ENCODE results near the gene TRIO. TPM values are rescaled to one million over a fixed set of nuclear protein-coding genes. Genes with fewer than 3 reads are reported as not detected.

The TRIO gene
- total and polyA plus RNA-seq, 2 experiments from 2014 or later: 18.5 to 78.2 TPM

DNA sequence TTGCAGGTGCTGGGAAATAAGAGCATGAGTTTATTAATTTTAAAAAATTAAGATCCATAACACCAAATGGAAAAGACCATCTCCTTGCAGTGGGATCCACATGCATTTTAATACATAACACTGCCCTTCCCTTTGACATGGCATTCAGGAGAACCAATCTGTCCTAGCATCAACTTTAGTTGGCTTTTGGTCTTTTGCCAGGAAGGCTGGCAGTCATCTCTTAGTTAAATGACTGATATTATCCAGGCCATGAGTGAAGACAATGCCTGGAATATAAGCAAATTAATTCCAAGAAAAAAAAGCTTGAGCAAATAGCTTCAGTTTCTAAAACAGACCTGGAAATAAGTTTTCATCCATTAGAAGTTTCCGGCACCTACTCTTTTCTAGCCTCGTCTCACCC, 383.4 kb downstream of the TRIO start:
- Histone ChIP-seq H3K4me2 (no peak overlapping the region), H2AFZ (no peak overlapping the region), H3K9me3 (ENCODE audit: low read depth) (no peaks in the 10 kb centered on the region), H3K4me3 (no peak overlapping the region), H3K27me3 (no peaks in the 10 kb centered on the region), H3K27ac (no peak overlapping the region), H3K36me3 (replicated peaks; ENCODE audit: insufficient read depth, low read depth) (no peaks in the 10 kb centered on the region), H3K9me2 (replicated peaks; ENCODE audit: insufficient read depth) (no peaks in the 10 kb centered on the region), H3K79me2 (no peaks in the 10 kb centered on the region), H3K4me1 (ENCODE audit: insufficient read depth) (no peaks in the 10 kb centered on the region), H4K20me1 (ENCODE audit: insufficient read depth, poor library complexity, severe bottlenecking) (no peaks in the 10 kb centered on the region)
- DNase-seq (ENCODE audit: low spot score): no peak
- 86% methylated on average over 2 of the region's 2 CpGs for WGBS (ENCODE audit: low lambda C conversion rate, missing lambda C conversion rate)
- TF ChIP-seq EZH2phosphoT487 (IDR thresholded peaks at IDR 0.05; ENCODE audit: low read depth, severe bottlenecking, unreplicated experiment) (no peak), EZH2 (IDR thresholded peaks at IDR 0.05; ENCODE audit: borderline replicate concordance) (no peak)
- TF ChIP-seq, protein P1, sequence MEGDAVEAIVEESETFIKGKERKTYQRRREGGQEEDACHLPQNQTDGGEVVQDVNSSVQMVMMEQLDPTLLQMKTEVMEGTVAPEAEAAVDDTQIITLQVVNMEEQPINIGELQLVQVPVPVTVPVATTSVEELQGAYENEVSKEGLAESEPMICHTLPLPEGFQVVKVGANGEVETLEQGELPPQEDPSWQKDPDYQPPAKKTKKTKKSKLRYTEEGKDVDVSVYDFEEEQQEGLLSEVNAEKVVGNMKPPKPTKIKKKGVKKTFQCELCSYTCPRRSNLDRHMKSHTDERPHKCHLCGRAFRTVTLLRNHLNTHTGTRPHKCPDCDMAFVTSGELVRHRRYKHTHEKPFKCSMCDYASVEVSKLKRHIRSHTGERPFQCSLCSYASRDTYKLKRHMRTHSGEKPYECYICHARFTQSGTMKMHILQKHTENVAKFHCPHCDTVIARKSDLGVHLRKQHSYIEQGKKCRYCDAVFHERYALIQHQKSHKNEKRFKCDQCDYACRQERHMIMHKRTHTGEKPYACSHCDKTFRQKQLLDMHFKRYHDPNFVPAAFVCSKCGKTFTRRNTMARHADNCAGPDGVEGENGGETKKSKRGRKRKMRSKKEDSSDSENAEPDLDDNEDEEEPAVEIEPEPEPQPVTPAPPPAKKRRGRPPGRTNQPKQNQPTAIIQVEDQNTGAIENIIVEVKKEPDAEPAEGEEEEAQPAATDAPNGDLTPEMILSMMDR (IDR thresholded peaks at IDR 0.05; ENCODE audit: poor library complexity): no peak

DNA sequence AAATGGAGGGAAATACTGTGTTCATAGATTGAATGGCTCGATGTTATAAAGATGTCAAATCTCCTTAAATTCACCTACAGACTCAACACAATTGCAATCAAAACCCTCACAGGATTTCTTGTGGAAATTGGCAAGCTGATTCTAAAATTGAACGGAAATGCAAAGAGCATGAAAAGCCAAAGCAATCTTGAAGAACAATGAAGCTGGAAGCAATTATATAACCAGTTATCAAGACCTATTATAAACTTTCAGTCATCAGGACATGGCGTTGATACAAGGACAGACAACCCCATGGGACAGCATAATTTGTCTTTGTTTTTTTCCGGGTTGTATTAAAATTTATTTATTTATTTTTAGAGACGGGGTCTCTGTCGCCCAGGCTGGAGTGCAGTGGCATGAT, 385.0 kb downstream of the TRIO start:
- no peak for TF ChIP-seq EZH2 (IDR thresholded peaks at IDR 0.05; ENCODE audit: borderline replicate concordance)
- TF ChIP-seq, protein P1 (IDR thresholded peaks at IDR 0.05; ENCODE audit: poor library complexity): no peak
- H3K36me3 ChIP-seq (replicated peaks; ENCODE audit: insufficient read depth, low read depth): no peaks in the 10 kb centered on the region

DNA sequence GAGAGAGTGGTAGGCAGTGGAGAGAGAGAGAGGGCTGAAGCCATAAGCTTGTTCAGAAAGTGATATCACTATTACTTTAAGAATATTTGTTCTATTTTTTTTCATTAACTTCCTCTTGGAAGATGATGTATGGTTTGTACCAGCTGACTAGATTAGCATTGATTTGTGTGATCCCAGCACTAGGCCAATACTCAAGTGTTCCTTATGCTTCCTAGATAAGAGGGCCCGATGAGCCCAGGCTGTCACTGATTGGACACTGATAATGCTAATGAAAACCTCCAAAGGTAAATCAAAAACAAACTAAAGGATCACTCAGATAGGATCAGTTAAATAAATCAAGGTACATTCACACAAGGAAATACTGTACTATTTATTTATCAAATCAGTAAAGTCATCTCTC, 385.8 kb downstream of the TRIO start:
- no peak for DNase-seq (ENCODE audit: low spot score)
- no peak overlapping the region for H3K27ac ChIP-seq
- H3K36me3 ChIP-seq (replicated peaks; ENCODE audit: insufficient read depth, low read depth): no peaks in the 10 kb centered on the region
- no peak overlapping the region for H2AFZ ChIP-seq
- H3K27me3 ChIP-seq: no peaks in the 10 kb centered on the region
- H3K9me2 ChIP-seq (replicated peaks; ENCODE audit: insufficient read depth): no peaks in the 10 kb centered on the region
- WGBS (ENCODE audit: low lambda C conversion rate, missing lambda C conversion rate): 47% methylated on average over 1 of the region's 1 CpG
- TF ChIP-seq EZH2phosphoT487 (IDR thresholded peaks at IDR 0.05; ENCODE audit: low read depth, severe bottlenecking, unreplicated experiment) (no peak), EZH2 (IDR thresholded peaks at IDR 0.05; ENCODE audit: borderline replicate concordance) (no peak)
- TF ChIP-seq, protein P1 (IDR thresholded peaks at IDR 0.05; ENCODE audit: poor library complexity): no peak
- H3K4me2 ChIP-seq: no peak overlapping the region
- H3K4me3 ChIP-seq: no peak overlapping the region
- H3K9me3 ChIP-seq (ENCODE audit: low read depth): no peaks in the 10 kb centered on the region
- H3K4me1 ChIP-seq (ENCODE audit: insufficient read depth): no peaks in the 10 kb centered on the region
- no peaks in the 10 kb centered on the region for H3K79me2 ChIP-seq
- H4K20me1 ChIP-seq (ENCODE audit: insufficient read depth, poor library complexity, severe bottlenecking): no peaks in the 10 kb centered on the region

More for the DNA sequence above, 385.0 kb downstream of the TRIO start:
- no peaks in the 10 kb centered on the region for H3K9me2 ChIP-seq (replicated peaks; ENCODE audit: insufficient read depth)
- H3K27ac ChIP-seq: no peak overlapping the region
- no peak overlapping the region for H3K4me2 ChIP-seq
- DNase-seq (ENCODE audit: low spot score): no peak
- 94% methylated on average over 6 of the region's 6 CpGs for WGBS (ENCODE audit: low lambda C conversion rate, missing lambda C conversion rate)
- H2AFZ ChIP-seq: no peak overlapping the region
- H3K4me1 ChIP-seq (ENCODE audit: insufficient read depth): no peaks in the 10 kb centered on the region
- no peak overlapping the region for H3K4me3 ChIP-seq
- H3K27me3 ChIP-seq: no peaks in the 10 kb centered on the region
- H4K20me1 ChIP-seq (ENCODE audit: insufficient read depth, poor library complexity, severe bottlenecking): no peaks in the 10 kb centered on the region
- H3K79me2 ChIP-seq: no peaks in the 10 kb centered on the region
- no peaks in the 10 kb centered on the region for H3K9me3 ChIP-seq (ENCODE audit: low read depth)

DNA sequence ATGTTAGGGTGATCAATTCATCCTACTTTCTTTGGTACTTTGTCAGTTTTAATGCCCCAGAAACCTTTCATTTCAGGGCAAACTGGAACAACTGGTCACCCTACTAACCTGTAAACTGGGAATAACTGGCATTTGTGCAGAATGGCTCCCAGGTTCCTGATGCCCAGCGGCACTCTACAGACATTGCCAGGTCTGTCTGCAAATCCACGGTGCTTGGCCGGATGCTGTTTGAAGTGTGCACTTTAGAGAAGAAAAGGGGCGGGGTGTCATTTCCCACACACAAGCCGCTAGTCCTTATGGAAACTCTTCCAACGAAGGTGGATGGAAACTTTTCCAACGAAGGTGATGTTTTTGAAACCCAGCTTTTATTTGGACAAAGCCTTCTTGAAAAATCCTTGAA, 388.5 kb downstream of the TRIO start:
- Histone ChIP-seq H3K27me3 (no peaks in the 10 kb centered on the region), H3K4me3 (no peak overlapping the region), H3K79me2 (no peaks in the 10 kb centered on the region), H3K4me2 (no peak overlapping the region), H4K20me1 (ENCODE audit: insufficient read depth, poor library complexity, severe bottlenecking) (no peaks in the 10 kb centered on the region), H2AFZ (no peak overlapping the region), H3K27ac (no peak overlapping the region), H3K4me1 (ENCODE audit: insufficient read depth) (no peaks in the 10 kb centered on the region), H3K9me3 (ENCODE audit: low read depth) (no peaks in the 10 kb centered on the region), H3K9me2 (replicated peaks; ENCODE audit: insufficient read depth) (no peaks in the 10 kb centered on the region), H3K36me3 (replicated peaks; ENCODE audit: insufficient read depth, low read depth) (no peaks in the 10 kb centered on the region)
- WGBS (ENCODE audit: low lambda C conversion rate, missing lambda C conversion rate): 76% methylated on average over 7 of the region's 7 CpGs
- TF ChIP-seq EZH2 (IDR thresholded peaks at IDR 0.05; ENCODE audit: borderline replicate concordance) (no peak), EZH2phosphoT487 (IDR thresholded peaks at IDR 0.05; ENCODE audit: low read depth, severe bottlenecking, unreplicated experiment) (no peak)
- TF ChIP-seq, protein P1 (IDR thresholded peaks at IDR 0.05; ENCODE audit: poor library complexity): no peak
- no peak for DNase-seq (ENCODE audit: low spot score)
